Right forelimb (tissue), 1 donor: ENCODE measurements around the gene HIPK2.

ENCODE experiments used
- DNase-seq: peaks from one replicate; pipeline ENCODE4 v3.0.0-alpha.2; 2018

HIPK2 gene

DNA sequence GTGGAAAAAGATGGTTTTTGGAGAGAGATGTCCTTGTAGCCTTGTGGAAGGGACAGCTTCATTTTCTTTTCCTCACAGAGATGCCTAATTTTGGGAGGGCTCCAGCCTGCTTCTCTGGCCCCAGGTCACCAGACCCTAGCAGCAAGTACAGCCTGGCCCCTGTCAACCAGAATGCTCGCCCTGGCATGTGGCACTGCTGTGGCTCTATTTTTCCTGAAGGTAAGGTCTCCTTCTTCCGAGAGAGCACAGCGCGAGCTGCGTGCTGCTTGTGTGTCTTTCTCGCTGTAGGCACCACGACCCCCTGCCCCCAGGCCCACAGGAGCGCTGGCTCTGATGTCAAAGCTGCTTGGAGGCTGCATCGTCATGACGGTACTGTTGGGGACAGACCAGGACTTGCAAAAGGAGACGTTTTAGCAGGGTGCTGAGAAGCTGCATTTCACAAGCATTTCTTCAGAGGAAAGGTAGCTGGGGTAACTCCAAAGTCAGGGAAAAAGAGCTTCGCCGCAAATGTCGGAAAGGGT, 195.6 kb downstream of the HIPK2 start:
- no peak for DNase-seq

DNA sequence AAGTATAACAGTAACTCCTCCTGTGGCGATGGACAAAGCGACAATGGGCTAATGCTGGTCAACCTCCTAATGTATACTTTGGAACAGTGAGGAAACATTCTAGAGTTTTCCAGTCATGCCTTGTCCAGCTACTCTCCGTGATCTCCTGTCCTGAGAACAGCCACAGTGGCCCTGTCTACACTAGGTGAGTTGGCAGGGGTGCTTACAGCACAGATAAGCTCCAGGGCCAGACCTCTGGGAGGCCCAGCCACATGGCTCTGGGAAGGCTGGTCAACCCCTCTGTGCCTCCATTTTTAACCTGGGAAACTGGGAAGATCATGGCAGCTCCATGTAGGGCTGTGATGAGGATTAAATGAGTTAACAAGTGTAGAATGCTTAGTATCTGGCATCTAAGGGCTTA, 197.4 kb downstream of the HIPK2 start:
- DNase-seq: peak; percentile 15

DNA sequence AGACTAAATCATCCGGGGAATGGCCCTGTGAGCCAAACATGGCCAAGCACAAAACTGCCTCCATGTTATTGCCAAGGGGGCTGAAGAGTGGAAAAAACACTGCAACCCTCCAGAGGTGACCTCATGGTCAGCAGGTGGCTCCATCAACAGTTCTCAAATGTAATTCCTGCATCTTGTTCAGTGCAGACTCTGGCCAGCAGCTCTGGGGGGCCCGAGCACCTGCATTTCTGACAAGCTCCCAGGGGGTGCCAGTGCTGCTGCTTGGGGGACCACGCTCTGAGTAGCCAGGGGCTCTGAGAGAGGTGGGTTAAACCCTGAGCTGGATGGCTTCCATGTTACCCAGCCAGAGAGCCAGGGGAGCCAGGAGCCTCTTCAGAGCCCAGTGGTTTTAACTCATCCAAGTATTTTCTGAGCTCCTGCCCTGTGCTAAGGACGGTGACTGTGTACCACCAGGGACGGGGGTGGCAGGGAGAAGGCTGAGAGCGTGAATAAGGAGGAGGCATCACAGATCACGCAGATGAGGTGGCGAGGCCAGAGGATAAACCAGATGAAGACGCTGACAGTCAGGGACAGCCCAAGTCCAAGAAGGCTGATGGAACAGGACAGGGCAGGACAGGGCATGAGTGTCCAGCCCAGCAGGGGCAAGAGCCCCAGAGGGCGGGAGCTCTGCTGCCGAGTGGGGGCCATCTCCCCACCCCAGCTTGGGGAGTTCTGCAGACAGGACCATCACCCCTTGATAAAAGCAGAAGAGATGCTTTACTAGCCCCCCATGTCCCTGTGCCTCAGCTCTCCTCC, 201.4 kb downstream of the HIPK2 start:
- DNase-seq: no peak

DNA sequence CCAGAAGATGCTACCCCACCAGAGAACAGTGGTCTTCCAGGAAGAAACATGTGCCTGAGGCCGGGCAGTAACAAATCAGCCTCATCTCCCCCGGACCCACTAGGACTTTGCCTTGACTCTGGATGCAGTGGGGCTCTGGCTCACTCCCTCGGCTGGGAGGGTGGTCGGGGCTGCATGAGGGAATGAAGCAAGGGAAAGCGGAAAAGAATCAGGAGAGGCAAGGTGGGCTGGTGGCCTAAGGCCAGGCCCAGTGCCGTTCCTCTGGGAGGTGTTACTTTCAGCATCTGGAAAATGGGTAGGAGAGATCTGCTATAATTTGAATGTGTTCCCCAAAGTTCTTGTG, 202.5 kb downstream of the HIPK2 start:
- no peak for DNase-seq

DNA sequence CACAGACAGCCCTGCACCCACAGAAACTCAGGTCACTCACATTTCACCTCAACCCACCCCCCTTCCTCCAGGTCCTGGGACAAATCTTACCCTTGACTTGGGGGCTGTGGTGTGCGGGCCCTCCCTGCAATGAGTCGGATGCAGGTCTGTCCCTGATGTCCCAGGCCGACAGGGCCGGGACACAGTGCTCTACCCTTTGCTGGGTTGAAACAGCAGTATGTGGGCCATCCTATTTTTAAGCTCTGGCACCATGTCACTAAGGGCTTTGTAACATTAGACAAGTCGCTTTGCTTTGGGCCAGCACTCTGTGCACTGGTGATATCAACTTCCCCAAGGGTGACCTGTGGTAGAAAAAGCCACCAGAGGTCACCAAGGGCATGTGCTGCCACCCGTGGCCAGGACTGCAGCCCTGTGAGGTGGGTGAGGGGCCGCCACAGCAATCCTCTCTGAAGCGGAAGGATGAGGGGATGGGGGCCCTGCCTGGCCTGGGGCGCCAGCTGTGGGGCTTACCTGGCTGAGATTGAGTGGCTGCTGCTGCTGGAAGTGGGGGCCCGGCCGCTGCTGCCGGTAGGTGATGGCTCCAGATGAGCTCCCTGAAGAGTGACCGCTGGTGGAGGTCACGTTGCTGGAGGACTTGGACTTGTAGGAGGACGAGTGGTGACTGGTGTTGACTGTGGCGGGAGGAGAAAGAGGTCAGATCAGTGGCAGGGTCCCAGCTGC, 203.0 kb downstream of the HIPK2 start:
- no peak for DNase-seq

DNA sequence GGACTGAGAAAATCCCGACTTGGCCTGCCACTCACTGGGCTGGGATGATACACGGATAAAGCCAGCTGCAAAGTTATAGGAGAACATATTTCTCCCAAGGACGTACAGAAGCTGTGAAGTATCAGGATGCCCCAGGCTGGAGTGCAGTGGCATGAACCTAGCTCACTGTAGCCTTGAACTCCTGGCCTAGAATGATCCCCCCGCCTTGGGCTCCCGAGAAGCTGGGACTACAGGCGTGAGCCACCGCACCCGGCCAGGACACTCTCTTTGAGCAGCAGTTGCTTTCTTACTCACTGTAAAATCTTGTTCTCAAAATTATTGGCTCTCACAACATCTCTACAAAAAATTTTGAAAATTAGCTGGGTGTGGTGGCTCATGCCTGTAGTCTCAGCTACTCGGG, 203.9 kb downstream of the HIPK2 start:
- DNase-seq: no peak

DNA sequence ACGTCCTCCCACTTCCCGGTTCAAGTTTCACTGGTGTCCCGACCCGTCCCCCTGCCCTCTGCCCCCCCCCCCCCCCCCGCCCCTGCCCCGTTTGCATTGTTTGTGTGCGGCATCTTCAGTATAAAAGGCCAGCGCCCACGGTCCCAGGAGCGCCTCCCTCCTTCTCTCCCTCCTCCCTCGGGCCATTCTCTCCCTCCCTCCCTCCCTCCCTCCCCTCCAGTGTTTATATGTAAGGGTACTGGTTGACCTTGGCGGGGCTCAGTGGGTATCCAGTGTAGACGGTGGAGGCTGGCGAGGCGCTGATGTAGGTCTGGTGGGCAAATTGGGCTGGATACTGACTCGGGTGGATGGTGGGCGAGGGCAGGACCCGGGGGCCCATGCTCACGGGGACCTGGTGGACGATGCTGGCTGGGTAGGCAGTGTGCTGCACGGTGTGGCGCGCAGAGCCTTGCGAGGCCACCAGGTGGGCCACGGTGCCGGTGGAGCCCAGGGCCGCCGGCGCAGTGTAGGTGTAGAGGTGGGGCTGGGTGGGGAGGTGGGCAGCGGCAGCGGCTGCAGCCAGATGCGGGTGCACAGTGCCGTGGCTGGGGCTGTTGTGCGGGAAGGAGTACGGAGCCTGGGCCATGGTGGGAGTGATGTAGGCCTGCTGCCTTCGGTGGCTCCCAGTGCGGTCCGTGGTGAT, 205.0 kb downstream of the HIPK2 start:
- no peak for DNase-seq

DNA sequence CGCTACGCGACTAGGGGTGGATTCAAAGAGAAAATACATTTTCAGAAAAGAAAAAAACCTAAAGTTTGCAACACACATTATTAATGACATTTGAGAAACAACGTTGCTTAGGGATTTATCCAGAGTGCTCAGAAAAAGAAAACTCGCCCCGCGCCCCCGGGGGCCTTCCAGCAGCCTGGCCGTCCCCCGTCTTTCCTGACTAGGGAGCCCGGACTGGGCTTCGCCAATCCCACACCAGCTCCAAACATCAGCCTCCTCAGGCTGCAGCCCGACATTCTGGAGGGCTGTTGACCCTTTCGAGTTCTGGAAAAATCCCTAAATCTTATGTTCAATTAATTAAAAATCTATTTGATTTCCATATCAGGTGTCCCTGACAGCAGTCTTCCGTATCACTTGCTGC, 205.7 kb downstream of the HIPK2 start:
- no peak for DNase-seq

DNA sequence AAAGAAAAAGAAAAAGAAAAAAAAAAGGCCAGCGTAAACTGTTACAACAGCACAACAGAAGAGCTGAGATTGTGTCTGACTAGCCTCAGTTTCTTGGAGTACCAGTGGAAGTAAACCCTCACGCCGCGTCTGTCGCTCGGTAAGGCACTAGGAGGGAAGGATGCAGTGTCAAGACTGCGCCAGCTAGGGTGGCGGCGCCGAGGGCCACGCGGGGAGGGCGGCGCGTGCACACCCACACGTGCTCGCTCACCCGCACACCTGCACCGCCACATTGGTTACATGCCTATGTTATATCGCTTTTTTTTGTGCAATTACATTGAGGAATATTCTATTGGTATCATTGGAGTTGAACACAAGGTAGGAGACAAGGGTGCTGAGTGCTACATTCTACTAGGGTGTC, 206.1 kb downstream of the HIPK2 start:
- DNase-seq: no peak

DNA sequence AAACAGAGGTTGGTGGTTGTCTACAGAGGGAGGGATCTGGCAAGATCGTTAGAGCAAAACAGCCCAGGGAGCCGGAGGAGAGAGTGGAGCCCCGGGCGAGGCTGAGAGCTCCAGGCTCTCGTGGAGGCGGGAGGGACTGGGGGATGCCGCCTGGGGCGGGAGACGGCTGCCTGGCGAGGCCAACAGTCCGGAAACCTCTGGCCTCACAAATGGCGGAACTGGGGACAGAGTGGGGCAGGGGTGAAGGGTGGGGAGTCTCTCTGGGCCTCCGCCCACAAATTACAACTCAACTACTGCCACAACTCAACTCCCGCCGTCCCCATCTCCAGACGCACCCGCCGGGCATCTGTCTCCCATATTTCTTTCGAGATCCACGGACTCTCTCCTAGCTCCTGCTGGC, 206.6 kb downstream of the HIPK2 start:
- DNase-seq: no peak

DNA sequence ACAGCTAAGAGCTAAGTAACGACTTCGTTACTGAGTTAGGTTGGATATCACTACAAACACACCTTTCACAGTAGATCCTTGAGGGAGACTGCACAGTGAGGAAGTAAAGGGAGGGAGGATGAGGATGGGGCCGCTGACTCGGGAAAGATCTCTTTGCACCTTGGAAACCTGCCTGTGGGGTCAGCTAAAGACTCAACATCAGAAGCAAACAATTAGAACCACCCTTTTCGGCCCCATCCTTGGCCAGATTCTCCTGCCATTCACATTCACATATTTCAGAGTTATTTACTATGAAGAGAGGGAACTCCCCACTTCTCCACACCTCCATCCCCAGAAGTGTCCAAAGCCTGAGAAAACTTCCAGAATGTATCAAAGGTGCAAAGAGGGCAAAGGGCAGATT, 207.2 kb downstream of the HIPK2 start:
- DNase-seq: no peak

DNA sequence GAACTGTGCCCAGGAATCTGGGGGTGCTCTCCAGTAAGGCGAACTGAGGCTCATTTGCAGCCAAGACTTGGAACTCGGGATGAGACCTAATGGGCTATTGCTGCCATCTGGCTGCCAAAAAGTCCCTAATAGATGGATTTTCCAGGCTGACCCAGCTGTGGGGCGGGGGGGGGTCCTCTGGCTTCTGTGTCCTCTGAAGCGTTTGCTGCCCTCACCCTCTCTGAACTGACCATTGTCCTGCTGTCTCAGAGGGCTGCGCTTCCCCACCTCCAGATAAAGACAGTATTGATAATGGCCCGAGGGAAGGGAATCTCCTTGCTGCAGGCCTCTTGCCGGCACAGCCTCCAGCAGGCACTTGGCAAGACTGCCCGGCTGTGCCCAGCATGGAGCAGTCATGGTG, 207.7 kb downstream of the HIPK2 start:
- no peak for DNase-seq

DNA sequence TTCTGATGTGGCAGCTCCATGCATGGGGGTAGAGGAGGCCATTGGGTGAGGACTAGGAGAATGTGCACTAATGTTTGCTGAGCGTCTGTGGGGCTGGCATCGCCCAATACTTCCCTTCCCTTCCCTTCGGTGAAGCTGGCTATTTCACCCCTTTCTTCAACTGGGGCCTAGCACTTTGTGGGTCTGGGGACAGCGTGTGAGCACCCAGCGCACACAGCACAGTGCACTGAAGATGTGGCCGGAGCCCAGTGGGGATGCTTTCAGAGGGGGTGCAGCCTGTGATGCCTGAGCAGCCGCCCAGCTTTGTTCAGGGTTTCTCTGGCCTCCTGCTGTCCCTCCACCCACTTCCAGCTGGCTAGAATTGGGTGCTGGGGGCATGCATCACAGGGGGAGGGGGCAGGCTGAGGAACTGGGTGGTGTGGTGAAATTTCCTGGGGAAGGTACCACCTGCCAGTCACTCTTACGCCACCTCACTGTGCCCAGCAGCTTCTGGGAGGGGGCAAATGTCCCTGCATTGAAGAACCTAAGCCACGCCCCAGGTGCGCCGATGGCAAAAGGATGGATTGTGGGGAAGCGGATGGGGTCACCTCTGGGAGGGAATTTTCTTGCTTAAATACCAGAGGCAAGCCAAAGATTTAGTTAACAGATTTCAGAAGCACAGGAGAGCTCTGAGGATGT, 208.8 kb downstream of the HIPK2 start:
- no peak for DNase-seq

DNA sequence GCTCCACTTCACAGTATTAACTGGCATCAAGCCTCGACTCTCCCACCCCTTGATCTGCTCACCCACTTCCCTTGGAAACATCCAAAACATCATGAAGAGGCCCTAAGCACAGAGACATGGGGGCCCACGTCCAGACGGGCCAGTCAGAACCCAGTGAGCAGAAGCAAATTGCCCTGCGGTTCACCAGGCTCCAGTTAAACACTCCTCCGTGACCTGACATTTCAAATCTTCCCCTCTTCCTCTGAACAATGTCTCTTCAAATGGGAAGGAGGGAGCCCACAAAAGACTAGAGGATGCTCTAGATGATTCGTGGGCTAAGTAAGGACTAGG, 209.5 kb downstream of the HIPK2 start:
- no peak for DNase-seq

DNA sequence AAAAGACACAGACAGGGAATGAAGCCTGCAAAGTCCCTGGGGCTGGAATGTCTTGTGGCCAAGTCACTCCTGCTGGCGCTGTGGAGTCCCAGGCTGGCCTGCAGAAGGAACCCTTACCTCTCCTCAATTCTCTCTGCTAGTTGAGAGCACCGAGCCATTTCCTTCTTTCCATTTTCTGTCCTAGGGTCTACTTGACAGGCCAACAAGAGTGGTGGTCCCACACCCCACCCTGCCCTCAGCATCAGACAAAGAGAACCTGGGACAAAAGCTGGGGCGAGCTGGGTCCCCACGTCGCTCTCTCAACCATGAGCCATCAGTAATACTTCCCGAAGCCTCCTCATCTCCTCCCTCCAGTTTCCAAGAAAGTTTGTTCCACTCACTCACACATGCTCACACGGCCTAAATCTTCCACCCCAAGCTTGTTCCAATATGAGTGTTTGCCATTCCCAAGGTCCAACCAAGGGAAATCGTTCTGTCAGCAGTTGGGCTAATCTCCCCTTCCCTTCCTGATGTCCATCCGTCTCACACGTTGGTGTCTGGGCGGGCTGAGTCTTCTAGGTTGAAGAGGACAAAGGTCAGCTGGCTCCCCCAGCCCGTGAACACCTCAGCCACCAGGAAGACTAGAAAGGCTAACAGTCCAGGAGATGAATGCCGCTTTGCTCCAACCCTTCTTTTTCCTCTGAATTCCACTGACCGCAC, 210.0 kb downstream of the HIPK2 start:
- no peak for DNase-seq

DNA sequence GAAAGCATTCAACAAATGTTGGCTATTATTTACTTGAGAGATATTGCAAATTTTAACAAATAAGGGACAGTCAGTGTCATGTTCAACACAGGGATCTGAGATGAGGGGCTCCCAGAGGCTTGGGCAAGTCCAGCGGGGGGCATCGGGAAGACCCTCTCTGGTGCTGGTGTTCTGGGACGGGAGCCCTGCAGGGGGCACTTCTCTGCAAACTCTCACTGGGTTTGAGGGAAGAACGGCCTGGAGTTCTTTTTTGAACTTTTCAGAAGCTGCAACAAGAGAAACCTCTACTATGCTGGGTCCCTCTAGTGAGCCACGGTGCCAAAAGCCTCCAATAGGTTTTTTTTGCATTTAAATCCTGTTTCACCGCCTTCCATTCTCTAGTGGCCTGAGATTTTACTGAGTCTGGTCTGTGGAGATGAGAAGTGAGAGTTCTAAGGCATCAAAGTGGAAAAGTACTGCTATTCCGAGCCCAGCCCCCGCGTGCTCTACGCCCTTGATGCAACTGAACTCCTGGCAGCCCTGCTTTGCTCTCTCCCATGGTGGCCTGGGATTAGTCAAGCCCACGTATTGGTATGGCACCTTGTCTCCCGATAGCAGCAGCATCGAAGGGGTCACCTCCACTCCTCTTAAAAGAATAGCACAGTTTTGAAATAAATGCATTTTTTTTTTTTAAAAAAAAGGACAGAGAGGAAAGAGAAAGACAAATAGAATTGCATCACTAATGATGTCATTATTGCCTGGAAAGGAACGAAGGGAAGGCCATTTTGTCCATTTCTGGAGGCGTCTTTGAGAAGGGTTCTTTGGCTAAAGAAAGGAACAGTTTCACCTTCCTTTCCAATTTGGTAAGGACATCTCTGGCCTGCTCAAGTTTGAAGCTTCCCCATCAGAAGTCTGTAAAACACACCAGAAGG, 210.8 kb downstream of the HIPK2 start:
- DNase-seq: no peak

DNA sequence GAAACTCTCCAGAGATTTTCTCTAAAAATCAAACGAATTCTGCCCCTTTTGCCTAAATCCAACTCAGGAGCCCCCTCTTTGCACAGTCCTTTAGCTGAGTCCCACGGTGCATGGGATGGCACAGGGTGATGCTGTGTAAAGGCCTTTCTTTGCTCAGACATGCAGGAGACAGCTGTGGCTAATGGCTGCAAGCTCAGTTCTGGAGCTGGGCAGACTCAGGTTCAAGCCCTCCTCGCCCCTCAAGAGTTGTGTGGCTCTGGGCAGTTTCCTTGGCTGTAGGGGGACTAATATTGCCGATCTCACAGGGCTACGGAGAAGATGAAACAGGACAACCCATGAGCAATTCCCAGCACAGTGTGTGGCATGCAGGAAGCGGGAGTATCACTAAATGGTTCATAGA, 211.7 kb downstream of the HIPK2 start:
- DNase-seq: no peak

DNA sequence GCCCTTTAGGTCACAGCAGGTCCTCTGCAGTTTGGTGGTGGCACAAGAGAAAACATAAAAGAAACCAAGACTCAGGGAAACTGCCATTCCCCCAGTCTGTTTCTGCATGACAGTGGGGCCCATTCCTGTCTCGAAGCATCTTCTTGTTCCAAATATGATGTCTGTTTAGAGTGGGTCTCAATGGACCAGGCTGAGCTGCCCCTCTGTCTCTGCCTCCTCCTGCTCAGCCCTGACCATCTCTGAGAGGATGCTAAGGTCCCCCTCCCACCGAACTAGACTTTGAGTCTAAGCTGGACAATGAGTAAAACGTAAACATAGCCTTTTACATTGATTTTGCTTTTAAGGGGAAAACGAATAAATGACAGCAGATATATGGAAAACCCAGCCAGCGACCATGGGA, 213.9 kb downstream of the HIPK2 start:
- no peak for DNase-seq

DNA sequence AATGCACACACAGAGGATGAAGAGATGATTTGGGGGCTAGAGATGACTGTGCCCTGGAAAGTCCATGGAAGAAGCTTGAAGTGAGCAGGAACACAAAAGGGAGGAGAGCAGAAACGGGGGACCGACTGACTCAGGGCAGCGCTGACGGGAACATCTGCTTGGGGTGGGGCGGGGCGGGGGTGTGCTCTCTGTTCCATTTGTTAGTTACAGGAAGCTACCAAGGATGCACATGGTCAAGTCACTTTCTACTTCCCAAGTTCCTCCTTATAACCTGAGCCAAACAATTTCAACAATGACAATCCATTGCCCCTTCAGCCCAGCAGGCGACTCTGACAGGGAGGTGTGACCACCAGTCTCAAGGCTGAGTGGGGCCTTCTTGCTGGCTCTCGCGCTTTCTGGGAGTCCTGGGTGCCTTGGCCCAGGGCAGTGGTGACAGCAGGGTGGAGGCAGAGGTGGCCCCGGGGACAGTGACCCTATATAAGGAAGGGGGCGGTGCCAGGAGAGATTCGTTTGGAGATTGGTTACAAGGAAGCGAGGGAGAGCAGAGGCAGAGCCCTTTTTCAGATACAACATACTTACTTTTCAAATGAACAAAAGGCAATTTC, 214.7 kb downstream of the HIPK2 start:
- DNase-seq: no peak

DNA sequence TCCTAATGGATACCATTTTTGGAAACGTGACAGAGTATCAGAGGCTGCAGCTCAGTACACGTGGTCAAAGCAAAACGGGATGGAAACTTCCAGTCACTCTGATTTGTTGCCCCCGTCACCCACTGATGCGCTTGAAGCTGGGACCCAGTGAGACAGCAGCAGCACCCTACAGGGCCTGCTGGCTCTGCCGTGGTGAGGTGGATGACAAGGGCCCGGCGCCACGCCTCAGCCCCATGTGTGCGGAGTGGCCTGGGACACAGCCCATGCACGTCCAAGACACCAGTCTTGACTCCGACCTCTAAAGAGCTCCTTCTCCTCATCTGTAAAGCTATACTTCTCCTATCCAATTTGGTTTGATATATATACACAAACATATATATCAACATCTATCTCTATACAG, 215.3 kb downstream of the HIPK2 start:
- no peak for DNase-seq

DNA sequence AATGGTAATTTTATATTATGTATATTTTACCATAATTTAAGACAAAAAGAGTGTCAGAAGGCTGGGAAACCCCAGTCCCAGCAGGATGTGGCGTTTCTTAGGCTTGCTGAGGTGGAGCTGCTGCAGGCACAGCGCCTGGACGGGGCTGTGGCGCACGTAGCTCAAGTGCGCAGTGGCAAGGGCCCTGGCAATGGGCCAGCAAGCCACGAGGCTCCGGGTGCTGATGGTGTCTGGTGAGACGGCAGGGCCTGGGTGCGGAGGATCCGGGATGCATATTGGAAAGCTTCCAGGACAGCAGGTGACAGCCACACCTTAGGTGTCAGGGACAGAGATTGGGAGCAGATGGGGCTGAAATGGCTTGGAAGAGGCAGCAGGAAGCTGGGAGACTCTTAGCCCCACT, 217.1 kb downstream of the HIPK2 start:
- DNase-seq: no peak
